Activated T-helper 1 cell treated with Interleukin-2 at 50 U/mL for 16 hours (primary cell): ENCODE results near the gene HOXC12.

ENCODE experiments used
- DNase-seq: peaks from one replicate; pipeline ENCODE4 v3.0.0-alpha.2; 2020; ENCODE audit warnings: low read depth

Gene HOXC12

DNA sequence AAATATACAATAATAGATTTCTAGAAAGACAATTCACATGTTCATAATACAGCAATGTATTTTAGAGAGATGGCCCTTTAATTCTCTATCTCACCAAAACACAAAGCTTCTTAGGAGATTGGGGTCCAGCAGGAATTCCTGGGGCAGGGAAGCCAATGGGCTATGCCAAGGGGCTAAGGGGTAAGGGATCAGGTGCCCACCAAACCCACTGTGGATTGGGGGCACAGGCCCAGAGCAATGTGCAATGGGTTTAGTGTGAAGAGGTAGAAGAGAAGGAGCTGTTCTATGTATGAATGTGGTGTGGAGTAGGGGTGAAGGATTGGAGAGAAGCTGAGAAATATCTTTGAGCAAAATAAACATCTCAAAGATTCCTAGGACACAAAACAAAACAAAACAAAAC is 13.5 kb upstream of the HOXC12 start:
- no peak for DNase-seq

DNA sequence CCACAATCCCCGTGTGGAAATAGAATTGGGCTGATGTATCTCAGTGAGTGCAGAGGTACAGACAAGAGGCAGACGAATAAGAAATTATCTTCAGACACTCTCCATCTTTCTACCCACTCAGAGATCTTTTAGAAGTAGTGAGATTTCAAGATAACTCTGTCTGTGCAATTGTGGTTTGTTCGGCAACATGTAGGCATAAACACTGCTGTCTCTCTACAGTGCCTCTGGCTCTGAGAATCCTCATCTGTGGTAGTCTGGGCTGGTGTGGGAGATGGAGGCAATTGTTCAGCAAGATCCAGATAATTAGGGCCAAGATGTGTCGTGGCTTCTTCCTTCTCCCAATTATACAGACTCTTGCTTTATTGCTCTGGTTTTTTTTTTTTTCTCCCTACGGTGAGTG is 13.0 kb upstream of the HOXC12 start:
- no peak for DNase-seq

- DNase-seq: no peak
Observed at GRCh38 chr12:53942467-53942997, 12.2 kb upstream of the HOXC12 start.

DNA sequence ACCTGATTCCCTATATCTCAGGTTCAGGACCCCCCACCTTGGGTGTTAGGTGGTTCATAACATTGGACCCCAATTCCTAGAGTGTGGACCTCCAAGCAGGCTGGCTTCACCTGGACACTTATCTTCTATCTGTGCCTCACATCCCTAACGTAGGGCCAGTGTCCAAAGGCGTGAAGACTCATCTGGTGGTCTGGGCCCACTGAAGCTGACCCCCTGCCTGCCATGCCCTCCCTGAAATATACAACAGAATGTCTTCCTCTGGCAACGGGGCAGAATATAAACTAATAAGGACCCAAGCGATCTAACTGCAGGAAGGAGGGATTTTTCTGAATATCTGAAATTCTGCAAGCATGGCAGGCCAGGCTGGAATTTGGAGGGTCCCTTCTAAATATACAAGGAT is 10.5 kb upstream of the HOXC12 start:
- DNase-seq: no peak

DNA sequence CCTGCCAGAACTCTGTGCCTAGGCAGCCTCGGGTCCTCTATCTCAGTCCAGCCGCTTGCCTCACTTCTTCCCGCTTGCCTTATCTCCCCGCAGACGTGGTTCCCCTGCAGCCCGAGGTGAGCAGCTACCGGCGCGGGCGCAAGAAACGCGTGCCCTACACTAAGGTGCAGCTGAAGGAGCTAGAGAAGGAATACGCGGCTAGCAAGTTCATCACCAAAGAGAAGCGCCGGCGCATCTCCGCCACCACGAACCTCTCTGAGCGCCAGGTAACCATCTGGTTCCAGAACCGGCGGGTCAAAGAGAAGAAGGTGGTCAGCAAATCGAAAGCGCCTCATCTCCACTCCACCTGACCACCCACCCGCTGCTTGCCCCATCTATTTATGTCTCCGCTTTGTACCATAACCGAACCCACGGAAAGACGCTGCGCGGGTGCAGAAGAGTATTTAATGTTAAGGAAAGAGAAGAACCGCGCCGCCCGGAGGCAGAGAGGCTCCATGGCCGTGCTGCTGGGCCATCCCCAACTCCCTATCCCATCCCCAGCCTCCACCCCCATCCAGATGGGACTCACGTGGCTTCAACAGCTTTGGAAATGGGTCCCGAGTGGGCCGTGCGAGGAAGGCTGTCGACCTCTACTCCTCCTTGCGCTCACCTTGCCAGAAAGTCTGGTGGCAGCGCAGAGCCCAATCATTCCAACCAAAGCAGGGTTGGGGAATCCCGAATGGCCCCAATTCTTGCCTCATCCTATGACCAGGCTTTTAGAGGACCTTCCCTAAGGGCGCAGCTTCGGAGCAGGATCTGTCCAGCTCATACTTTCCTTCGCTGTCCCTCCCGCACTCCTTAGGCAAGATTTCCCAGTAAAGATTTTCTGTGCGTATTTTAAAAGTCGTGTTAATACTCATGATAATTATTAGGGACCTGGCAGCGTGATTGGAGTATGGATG is 9.5 kb upstream of the HOXC12 start:
- DNase-seq: no peak

GRCh38 chr12:53947743-53948142 is 7.0 kb upstream of the HOXC12 start:
- no peak for DNase-seq

- DNase-seq: no peak
Observed at GRCh38 chr12:53948650-53949593, 5.8 kb upstream of the HOXC12 start.

DNA sequence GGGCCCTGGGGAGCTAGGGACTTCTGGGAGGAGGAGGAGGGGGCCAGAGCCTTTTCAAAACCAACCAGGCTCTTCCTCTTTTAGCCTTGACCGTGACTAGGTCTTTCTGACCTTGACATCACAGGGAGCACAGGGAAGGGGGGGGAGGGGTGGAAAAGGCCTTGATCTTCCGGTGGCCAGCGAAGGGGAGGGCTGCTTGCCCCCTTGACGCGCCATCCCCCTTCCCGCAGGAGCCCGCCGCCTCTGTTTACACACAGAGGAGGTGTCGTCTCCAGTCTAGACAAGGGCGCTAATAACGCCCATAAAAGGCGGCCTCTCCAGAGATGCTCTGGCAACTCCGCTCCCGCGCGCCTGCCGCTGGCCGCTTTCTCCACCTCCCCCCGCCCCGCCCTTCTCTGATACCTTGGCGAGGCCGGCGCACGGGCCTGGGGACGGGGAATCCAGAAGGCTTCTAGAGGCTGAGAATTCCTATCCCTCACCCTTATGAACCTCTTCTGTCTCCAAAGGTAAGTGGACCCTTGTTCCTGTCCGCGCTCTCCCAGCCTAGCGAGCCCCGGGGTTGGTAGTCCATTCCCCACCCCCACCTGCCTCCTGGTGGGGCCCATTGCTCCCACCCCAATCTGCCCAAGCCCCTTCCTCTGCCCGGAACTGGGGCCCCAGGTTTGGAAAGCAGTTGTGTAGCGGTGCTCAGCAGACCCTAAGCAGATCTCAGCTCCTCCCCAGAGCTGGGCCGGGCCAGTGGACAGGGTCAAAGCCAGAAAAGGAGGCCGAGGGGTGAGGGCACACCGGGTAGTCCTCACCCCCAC is 4.9 kb upstream of the HOXC12 start:
- no peak for DNase-seq

DNA sequence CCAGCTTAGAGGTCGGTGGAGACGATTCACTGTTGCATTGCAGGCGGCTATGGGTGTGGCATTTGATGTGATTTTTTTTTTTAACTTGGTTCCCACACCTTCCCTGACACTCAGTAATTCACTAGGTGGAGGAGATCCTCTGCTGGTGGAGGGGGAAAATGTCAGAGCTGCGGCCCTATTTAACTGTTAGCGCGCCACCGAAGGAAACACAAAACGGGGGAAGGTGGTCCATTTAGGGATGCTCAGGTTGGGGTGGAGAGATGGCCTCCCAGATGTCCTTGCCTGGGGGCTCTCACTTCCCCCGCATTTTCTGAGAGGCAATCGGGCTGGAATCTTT is 4.3 kb upstream of the HOXC12 start:
- no peak for DNase-seq

- DNase-seq: no peak
Observed at GRCh38 chr12:53950789-53951576, 3.7 kb upstream of the HOXC12 start.

GRCh38 chr12:53951577-53952334 is 2.9 kb upstream of the HOXC12 start:
- DNase-seq: no peak

GRCh38 chr12:53952335-53952694 is 2.4 kb upstream of the HOXC12 start:
- no peak for DNase-seq

DNA sequence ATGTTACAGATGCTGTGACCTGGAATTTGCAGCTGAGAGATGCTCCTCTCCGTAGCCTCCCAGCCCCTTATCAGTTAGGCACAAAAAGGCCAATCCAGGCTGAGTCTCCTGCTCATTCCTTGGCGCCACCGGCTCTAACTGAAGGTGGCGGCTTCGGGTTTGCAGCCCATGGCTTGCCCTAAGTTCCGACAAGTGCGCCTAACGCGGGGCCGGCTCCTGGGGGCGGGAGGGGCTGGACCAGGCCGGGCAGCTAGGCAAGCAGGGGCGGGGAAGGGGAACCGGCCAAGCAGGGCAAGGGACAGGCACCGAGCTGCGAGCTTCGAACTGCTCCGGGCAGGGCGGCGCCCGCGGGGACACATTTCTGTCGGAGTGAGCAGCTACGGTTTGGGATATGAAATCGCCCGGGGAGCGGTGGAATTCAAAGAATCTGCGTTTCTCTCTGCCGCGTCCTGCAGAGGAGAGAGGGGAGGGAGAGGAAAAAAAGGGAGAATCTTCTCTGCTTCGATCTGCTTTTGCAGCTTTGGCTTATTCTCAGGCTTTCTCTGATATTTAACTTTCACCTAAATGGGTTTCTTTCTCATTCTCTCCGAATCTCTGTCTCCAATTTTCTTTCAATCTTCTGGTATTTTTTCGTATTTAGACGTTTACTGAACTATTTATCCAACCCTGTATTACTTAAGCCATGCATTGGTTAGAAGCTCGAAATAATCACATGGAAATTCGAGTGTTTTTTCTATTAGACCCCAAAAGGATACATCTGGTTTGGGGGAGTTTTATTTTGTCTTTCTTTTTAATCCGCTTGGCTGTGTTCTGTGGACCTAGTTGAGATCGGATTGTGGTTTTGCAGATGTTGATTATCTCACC is 1.6 kb upstream of the HOXC12 start:
- DNase-seq: no peak

- no peak for DNase-seq
Observed at GRCh38 chr12:53953831-53954693, 641 bp upstream of the HOXC12 start.

- no peak for DNase-seq
Observed at GRCh38 chr12:53955036-53955775, 503 bp downstream of the HOXC12 start.

DNA sequence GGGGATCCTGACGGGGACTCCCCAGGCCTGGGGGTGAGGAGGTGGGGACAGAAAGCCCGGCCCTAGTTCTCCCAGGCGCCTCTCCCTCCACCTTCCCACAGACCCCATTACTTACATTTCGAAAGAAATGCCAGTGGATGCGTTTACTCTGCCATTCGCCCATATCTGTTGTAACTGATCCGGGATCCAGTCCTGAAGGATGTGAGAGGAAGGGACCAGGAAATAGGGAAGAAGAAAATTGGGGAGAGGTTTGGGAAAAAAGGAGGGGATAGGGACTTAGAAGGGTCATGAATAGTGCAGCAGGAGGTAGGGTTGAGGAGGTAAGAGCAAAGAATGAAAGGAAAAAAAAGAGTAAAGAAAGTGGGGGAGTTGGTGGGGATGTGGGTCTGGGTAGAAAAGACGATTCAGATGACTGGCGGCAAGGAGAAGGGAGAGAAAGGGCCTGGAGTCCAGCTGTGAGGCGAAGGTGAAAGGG is 1.1 kb downstream of the HOXC12 start:
- no peak for DNase-seq

- no peak for DNase-seq
Observed at GRCh38 chr12:53956251-53956887, 1.7 kb downstream of the HOXC12 start.
